Vagina (tissue), 2 donors: ENCODE results near the gene IRS2.

ENCODE experiments used
- CTCF ChIP-seq, 3 experiments: fragments of 450-650 bp in 2 of 3; fragments of 200-600 bp in 1 of 3; sonication (generic) in 1 of 3; IDR thresholded peaks; one replicate each; pipeline ENCODE4 v1.5.1; 2017 to 2019; ENCODE audit warnings: antibody characterized with exemption in 3 of 3, mild to moderate bottlenecking in 2 of 3, moderate library complexity in 2 of 3
- POLR2A ChIP-seq, 2 donors: fragments of 450-650 bp; IDR thresholded peaks; one replicate each; pipeline ENCODE4 v1.6.1; 2017; ENCODE audit warnings: antibody characterized with exemption in 2 of 2, mild to moderate bottlenecking in 2 of 2, moderate library complexity in 2 of 2
- POLR2AphosphoS5 ChIP-seq, 2 donors: sonication (generic); formaldehyde crosslinking; IDR thresholded peaks; one replicate each; pipeline ENCODE4 v1.9.0; 2017; ENCODE audit warnings: antibody characterized with exemption in 2 of 2, mild to moderate bottlenecking in 2 of 2, low read depth in 1 of 2; ENCODE audit not compliant: insufficient read depth in 1 of 2

GRCh38 chr13:109756778-109757177 lies 29.6 kb downstream of the IRS2 start:
- TF ChIP-seq CTCF (IDR thresholded peaks at IDR 0.05), result no peak
- TF ChIP-seq POLR2AphosphoS5 (IDR thresholded peaks at IDR 0.05; ENCODE audit: insufficient read depth in 1 of 2, low read depth in 1 of 2), result no peak
- no peak for TF ChIP-seq POLR2A (IDR thresholded peaks at IDR 0.05)
